Cardiac fibroblast (primary cell): ENCODE data around the gene SYT8.

Experiments
- DNase-seq, 2 donors: peaks; one replicate each; pipeline versions ENCODE4 v3.0.0 to v3.0.0-alpha.2; 2010; ENCODE audit warnings: low read depth in 2 of 2
- H3K4me3 ChIP-seq, 2 donors: replicated peaks in 1 of 2; 1 replicate in 1 of 2; 2 replicates in 1 of 2; pipeline ENCODE4 v1.5.1; 2011; ENCODE audit warnings: low read depth in 2 of 2, low read length in 2 of 2, mild to moderate bottlenecking in 2 of 2, moderate library complexity in 1 of 2
- CTCF ChIP-seq: IDR thresholded peaks from one replicate; pipeline ENCODE4 v1.5.1; 2011; ENCODE audit warnings: low read depth, mild to moderate bottlenecking, low read length, inconsistent platforms

Gene SYT8

DNA sequence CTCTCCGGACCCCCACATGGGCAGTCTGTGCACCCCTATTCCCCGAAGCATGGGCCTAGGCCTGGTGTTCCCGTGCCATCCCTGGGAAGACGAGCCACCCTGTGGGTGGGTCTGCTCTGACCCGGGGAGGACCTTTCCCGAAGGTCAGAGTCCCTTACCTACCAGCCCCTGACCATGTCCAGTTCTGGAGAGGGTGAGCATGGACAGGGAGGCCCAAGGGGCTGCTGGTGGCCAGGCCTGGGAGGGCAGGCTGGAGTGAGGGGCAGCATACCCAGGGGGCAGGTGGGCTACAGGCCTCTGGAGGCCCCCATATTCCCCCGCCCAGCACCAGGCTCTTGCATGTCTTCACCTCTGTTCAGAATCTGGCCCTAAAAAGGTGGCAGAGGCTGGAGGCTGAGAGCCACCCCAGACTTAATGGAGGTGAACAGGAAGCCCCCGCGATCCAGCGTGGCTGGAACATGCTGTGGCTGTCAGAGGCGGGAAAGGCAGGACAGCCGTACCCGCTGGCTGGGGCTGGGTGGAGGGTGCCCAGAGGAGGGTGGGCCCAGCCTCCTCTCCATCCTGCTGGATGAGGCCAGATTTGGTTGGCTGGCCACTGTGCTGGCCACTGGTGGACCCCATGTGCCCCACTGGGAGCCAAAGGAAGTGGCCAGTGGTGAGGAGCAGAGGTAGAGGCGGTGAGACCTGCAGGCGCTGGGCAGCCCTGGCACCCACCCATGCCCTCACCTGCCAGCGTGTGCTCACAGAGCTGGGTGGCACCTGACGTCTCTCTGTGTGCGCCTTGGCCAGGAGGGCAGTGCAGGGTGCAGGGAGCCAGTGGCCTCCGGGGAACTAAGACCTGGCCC is 11.2 kb upstream of the SYT8 start:
- no peak for TF ChIP-seq CTCF
- DNase-seq, result no peak
- H3K4me3 ChIP-seq, result no peak overlapping the region

DNA sequence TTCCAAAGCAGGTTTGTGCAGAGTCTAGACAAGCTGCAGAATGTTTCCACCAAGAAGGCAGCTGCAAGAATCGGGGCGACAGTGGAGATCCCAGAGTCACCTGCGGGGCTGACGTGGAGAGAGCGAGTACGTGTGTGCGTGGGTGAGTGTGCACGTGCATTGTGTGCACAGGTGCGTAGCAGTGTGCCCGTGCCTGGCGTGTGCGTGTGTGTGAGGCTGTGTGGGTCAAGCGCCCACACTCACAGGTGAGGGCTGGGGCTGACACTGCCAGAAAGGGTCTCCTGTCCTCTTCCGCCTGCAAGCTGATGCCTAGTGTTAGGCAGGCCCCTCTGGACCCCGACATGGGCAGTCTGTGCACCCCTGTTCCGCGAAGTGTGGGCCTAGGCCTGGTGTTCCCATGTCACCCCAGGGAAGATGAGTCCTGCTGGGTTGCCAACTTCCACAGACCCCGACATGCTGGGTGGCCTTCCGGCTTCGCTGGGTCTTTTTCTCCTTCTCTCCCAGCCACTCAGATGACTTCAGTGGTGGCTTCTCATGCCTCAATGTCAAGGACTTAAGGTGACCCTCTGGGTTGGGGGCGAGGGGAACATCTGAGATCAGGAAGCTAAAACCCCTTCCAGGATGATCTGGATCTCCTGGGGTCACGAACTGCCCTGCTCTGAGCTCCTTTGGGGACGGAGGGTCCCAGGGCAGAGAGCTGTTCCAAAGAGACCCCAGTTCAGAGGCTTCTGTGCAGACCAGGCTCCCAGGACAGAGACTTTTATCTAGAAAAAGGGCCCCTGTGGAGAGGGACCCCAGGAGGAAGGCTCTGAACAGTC is 10.4 kb upstream of the SYT8 start:
- no peak for DNase-seq
- no peak overlapping the region for H3K4me3 ChIP-seq
- no peak for TF ChIP-seq CTCF

- peak in 1 of 2 donors; percentile 56 for DNase-seq
- H3K4me3 ChIP-seq, result no peak overlapping the region
- TF ChIP-seq CTCF, result peak; percentile 54
Measured at GRCh38 chr11:1825039-1825740, 9.6 kb upstream of the SYT8 start.

DNA sequence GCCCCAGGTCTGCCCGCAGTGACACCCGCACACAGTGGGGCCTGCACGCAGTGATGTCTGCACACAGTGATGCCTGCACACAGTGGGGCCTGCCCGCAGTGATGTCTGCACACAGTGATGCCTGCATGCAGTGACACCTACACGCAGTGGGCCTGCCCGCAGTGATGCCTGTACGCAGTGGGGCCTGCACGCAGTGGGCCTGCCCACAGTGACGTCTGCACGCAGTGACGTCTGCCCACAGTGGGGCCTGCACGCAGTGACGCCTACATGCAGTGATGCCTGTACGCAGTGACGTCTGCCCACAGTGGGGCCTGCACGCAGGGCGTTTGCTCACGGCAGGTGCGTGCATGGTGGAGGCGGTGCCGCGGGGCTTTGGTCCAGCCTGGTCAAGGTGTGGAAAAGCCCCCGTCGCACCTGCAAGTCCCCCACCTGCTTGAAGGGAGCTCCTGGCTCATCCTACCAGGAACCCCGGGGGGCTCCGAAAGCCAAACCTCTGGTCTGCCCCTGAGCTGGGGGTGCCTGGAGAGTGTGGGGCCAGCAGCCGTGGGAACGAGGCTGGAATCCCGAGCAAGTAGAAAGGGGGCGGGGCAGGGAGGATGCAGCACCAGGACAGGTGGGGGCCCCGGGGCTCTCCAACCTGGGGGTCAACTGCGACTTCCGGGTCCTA is 8.9 kb upstream of the SYT8 start:
- no peak for TF ChIP-seq CTCF
- DNase-seq, result no peak
- H3K4me3 ChIP-seq, result no peak overlapping the region

DNA sequence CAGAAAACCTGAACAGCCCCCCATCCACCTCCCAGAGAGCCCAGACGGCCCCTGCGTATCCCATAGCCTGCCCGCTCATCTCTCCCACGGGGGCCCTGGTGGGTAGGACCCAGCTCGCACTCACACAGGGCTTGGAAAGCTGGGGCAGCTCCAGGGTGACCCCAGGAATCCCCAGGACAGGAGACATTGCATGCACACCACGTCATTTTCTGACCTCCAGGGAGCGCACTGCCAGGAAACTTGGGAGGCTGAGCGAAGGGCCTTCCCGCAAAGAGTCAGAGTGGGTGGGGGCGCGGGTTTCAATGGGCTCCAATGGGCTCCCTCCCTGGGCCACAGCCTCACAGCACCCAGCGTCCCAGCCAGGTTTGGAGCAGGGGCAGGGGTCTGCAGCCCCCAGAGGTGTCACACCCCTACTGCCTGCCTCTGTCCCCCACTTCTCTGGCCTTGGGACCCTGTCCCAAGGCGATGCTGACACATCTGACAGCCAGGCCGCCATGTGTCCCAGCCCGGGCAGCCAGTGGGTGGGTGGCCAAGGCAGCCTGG is 8.2 kb upstream of the SYT8 start:
- TF ChIP-seq CTCF, result peak; percentile 24

More for the DNA sequence above, 8.2 kb upstream of the SYT8 start:
- peak; percentile 81 to 93 for DNase-seq
- H3K4me3 ChIP-seq, result no peak overlapping the region
